GM12878 (cell line): ENCODE data around the gene ADGRD1. TPM values are rescaled to one million over a fixed set of nuclear protein-coding genes. Genes with fewer than 3 reads are reported as not detected.

ENCODE experiments used
- ATAC-seq: fragments of 200-7000 bp; cut with Tn5 transposase; 3 replicates; pipeline ENCODE4 v1.9.1; 2020; ENCODE audit warnings: mild to moderate bottlenecking, moderate library complexity
- BruUV-seq: library from RNA; stranded (reverse); fragments of 400-500 nt; replicated peaks from 2 replicates; lab custom pipeline; 2021; lab: Mats Ljungman, UMichigan
- CTCF ChIA-PET: fragments of 300-600 bp; sonication (Branson Sonifier 250); formaldehyde crosslinking; extraction: SDS; loops from one replicate; lab custom pipeline; 2021; ENCODE audit warnings: inconsistent platforms; lab: Yijun Ruan, JAX
- POLR2A ChIA-PET: fragments of 350-600 bp; formaldehyde crosslinking; extraction: SDS; loops from one replicate; lab custom pipeline; 2021; ENCODE audit warnings: inconsistent platforms; lab: Charles Lee
- RAD21 ChIA-PET: fragments of 300-600 bp; sonication (Branson Sonifier 250); formaldehyde crosslinking; loops from one replicate; lab custom pipeline; 2023; ENCODE audit warnings: antibody characterized with exemption; ENCODE audit not compliant: unreplicated experiment; lab: Charles Lee
- SMC1A ChIA-PET: fragments of 300-600 bp; sonication (Branson Sonifier 250); formaldehyde crosslinking; loops from one replicate; lab custom pipeline; 2023; ENCODE audit not compliant: unreplicated experiment, uncharacterized antibody; lab: Charles Lee
- DNase-seq: peaks from one replicate; pipeline ENCODE4 v3.0.0-alpha.2; 2011; ENCODE audit warnings: low read depth, low spot score
- FAIRE-seq: peaks from 3 replicates; lab custom pipeline; 2011; peaks lifted over from hg19 to GRCh38; lab: Jason Lieb, UNC
- H2AFZ ChIP-seq: 2 replicates; pipeline ENCODE4 v1.6.0; 2011; ENCODE audit warnings: low read depth, low read length, control low read depth; ENCODE audit not compliant: control insufficient read depth
- H3K27ac ChIP-seq: 2 replicates; pipeline ENCODE4 v1.5.1; 2011; ENCODE audit warnings: control low read depth; ENCODE audit not compliant: control insufficient read depth, insufficient read depth
- H3K27me3 ChIP-seq, 2 experiments: replicated peaks in 1 of 2; 2 replicates each; pipeline versions ENCODE4 v1.6.0 to v1.6.1; 2011; ENCODE audit warnings: low read length in 1 of 2; ENCODE audit not compliant: control insufficient read depth in 2 of 2, insufficient read depth in 2 of 2
- H3K36me3 ChIP-seq, 2 experiments: 2 replicates each; pipeline ENCODE4 v1.5.1; 2011; ENCODE audit warnings: low read length in 1 of 2; ENCODE audit not compliant: control insufficient read depth in 2 of 2, insufficient read depth in 2 of 2
- H3K4me1 ChIP-seq: 2 replicates; pipeline ENCODE4 v1.6.1; 2011; ENCODE audit warnings: mild to moderate bottlenecking, low read length, moderate library complexity, mixed read lengths; ENCODE audit not compliant: control insufficient read depth, insufficient read depth
- H3K4me2 ChIP-seq: 2 replicates; pipeline ENCODE4 v1.6.0; 2011; ENCODE audit warnings: control low read depth; ENCODE audit not compliant: control insufficient read depth, insufficient read depth
- H3K4me3 ChIP-seq: fragments of 200-600 bp; sonication (generic); 2 replicates; pipeline ENCODE4 v1.5.1; 2016
- H3K79me2 ChIP-seq: 2 replicates; pipeline ENCODE4 v1.6.0; 2011; ENCODE audit warnings: low read length; ENCODE audit not compliant: control insufficient read depth, insufficient read depth
- H3K9ac ChIP-seq: 2 replicates; pipeline ENCODE4 v1.8.0; 2011; ENCODE audit warnings: low read length, control low read depth, mixed read lengths; ENCODE audit not compliant: control insufficient read depth, insufficient read depth
- H3K9me3 ChIP-seq: replicated peaks from 3 replicates; pipeline ENCODE4 v1.5.1; 2011; ENCODE audit warnings: mild to moderate bottlenecking, low read length; ENCODE audit not compliant: control insufficient read depth, insufficient read depth
- H4K20me1 ChIP-seq: 2 replicates; pipeline ENCODE4 v1.6.0; 2011; ENCODE audit not compliant: control insufficient read depth, insufficient read depth
- ASH2L ChIP-seq: fragments of 300-600, 200-600 bp; sonication (generic); IDR thresholded peaks from 2 replicates; pipeline ENCODE4 v1.6.1; 2017; ENCODE audit warnings: low read depth, mild to moderate bottlenecking, borderline replicate concordance
- BMI1 ChIP-seq: fragments of 450-650 bp; IDR thresholded peaks from 2 replicates; pipeline ENCODE4 v1.6.1; 2016; ENCODE audit warnings: mild to moderate bottlenecking, moderate library complexity, borderline replicate concordance
- EGR1 ChIP-seq, 2 experiments: IDR thresholded peaks; 1 replicate in 1 of 2; 2 replicates in 1 of 2; pipeline ENCODE4 v1.6.1; 2011 to 2012; ENCODE audit warnings: low read depth in 2 of 2, low read length in 2 of 2, borderline replicate concordance in 1 of 2, mild to moderate bottlenecking in 1 of 2, moderate library complexity in 1 of 2
- FOXK2 ChIP-seq: fragments of 450-650 bp; IDR thresholded peaks from 2 replicates; pipeline ENCODE4 v1.6.1; 2017; ENCODE audit warnings: mild to moderate bottlenecking, moderate library complexity
- FOXM1 ChIP-seq: IDR thresholded peaks from 2 replicates; pipeline ENCODE4 v1.6.1; 2012; ENCODE audit warnings: low read depth, mild to moderate bottlenecking, inconsistent platforms, low read length, moderate library complexity
- HCFC1 ChIP-seq: fragments of 150-350 bp; IDR thresholded peaks from 2 replicates; pipeline ENCODE4 v1.6.1; 2014; ENCODE audit warnings: low read length
- HDAC2 ChIP-seq: fragments of 200-600 bp; sonication (generic); IDR thresholded peaks from 2 replicates; pipeline ENCODE4 v1.6.1; 2017
- MEF2A ChIP-seq: IDR thresholded peaks from 2 replicates; pipeline ENCODE4 v1.6.1; 2011; ENCODE audit warnings: low read depth, mild to moderate bottlenecking, low read length, moderate library complexity; ENCODE audit not compliant: insufficient read depth
- NBN ChIP-seq: fragments of 450-650 bp; IDR thresholded peaks from 2 replicates; pipeline ENCODE4 v1.6.1; 2016
- NR2C2 ChIP-seq: IDR thresholded peaks from 2 replicates; pipeline ENCODE4 v1.6.1; 2011; ENCODE audit warnings: borderline replicate concordance, low read depth; ENCODE audit not compliant: control insufficient read depth, insufficient read length
- NRF1 ChIP-seq: conservative IDR thresholded peaks from 2 replicates; pipeline ENCODE4 v1.6.1; 2011; ENCODE audit warnings: mild to moderate bottlenecking, low read depth, low read length, improper control_type of control experiment
- PML ChIP-seq: IDR thresholded peaks from 2 replicates; pipeline ENCODE4 v1.6.1; 2012; ENCODE audit warnings: low read length, inconsistent platforms
- POLR2AphosphoS5 ChIP-seq: IDR thresholded peaks from 2 replicates; pipeline ENCODE4 v1.6.1; 2011; ENCODE audit warnings: mild to moderate bottlenecking, low read length, inconsistent platforms
- RAD51 ChIP-seq: fragments of 450-650 bp; IDR thresholded peaks from 2 replicates; pipeline ENCODE4 v1.6.1; 2016; ENCODE audit warnings: moderate library complexity, mild to moderate bottlenecking, inconsistent platforms
- SREBF2 ChIP-seq: IDR thresholded peaks from 2 replicates; pipeline ENCODE4 v1.6.1; 2012; ENCODE audit warnings: mild to moderate bottlenecking, low read length
- TBL1XR1 ChIP-seq: IDR thresholded peaks from 2 replicates; pipeline ENCODE4 v1.6.1; 2012; ENCODE audit warnings: low read depth, low read length, improper control_type of control experiment
- ZNF217 ChIP-seq: fragments of 450-650 bp; IDR thresholded peaks from 2 replicates; pipeline ENCODE4 v1.6.1; 2017; ENCODE audit warnings: antibody characterized with exemption, mild to moderate bottlenecking
- ZNF24 ChIP-seq: fragments of 450-650 bp; IDR thresholded peaks from 2 replicates; pipeline ENCODE4 v1.6.1; 2017; ENCODE audit warnings: antibody characterized with exemption, mild to moderate bottlenecking
- ZNF384 ChIP-seq: IDR thresholded peaks from 2 replicates; pipeline ENCODE4 v1.6.1; 2012; ENCODE audit warnings: low read depth, mild to moderate bottlenecking, low read length, improper control_type of control experiment, borderline replicate concordance
- WGBS: methylation state at CpG from one replicate; pipeline ENCODE4 v1.1.6; 2016; ENCODE audit warnings: low lambda C conversion rate; ENCODE audit not compliant: insufficient replicate concordance, insufficient coverage; ENCODE audit errors: missing lambda C conversion rate; 5-methylcytosine and 5-hydroxymethylcytosine counted together
- in situ Hi-C: fragments of 300-500 bp; cut with MboI; formaldehyde crosslinking; loops from 9 replicates; pipeline ENCODE4 v1.14.3; 2018; ENCODE audit warnings: mixed read lengths
- intact Hi-C: fragments of 100-400 bp; cut with micrococcal nuclease; formaldehyde crosslinking; loops from one replicate; pipeline ENCODE4 v1.14.2; 2022; ENCODE audit not compliant: unreplicated experiment
- polyA plus RNA-seq, 11 experiments: library from polyadenylated mRNA; depleted of rRNA in 4 of 11; unstranded in 6 of 11; stranded (reverse) in 5 of 11; fragments of >200 nt; fragmentation: Nextera tagmentation in 4 of 11; fragmentation: Illumina TruSeq in 1 of 11; extraction: Ambion mirVana in 4 of 11; extraction: Trizol in 1 of 11; gene quantifications; 1 replicate in 1 of 11; 2 replicates in 10 of 11; pipeline versions ENCODE4 v1.2.1 to v1.2.3, GENCODE V29; 2011 to 2016; ENCODE audit warnings: inconsistent platforms in 2 of 11, missing spikeins in 2 of 11, low read depth in 1 of 11
- total RNA-seq, 4 experiments: library from RNA; depleted of rRNA in 3 of 4; stranded (reverse); fragments of >200 nt in 3 of 4; fragmentation: Illumina TruSeq in 1 of 4; extraction: Trizol in 1 of 4; gene quantifications; 2 replicates each; pipeline versions ENCODE4 v1.2.1 to v1.2.3, GENCODE V29; 2013 to 2021
- TF ChIP-seq, protein P1 (sequence below): IDR thresholded peaks from 2 replicates; pipeline ENCODE4 v1.6.1; 2011; ENCODE audit warnings: low read depth, low read length, improper control_type of control experiment, borderline replicate concordance

ADGRD1 gene
- total and polyA plus RNA-seq, 10 of the 15 experiments (the other 5 are each of a cell fraction or from before 2014, with no cell fraction given) = 0.15 to 12.7 (median 1.2) TPM

DNA sequence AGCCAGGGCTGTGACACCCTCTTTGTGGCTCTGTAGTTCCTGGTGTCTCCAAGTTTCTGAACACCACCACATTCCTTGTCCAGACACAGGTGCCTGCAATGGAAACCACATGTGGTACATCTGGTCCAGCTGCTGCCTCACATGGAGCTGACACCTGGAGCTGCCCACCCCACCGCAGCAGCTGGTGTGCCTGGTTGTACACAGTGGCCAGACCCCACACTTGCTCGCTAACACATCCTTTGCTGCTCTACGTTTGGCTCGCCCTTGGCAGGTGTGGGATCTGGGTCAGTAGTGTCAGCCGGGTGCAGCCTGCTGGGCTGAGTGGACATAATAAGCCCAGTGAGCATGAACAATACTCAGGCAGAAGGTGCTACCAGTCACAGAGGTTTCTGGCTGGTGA lies 198.9 kb downstream of the ADGRD1 start:
- H3K27me3 ChIP-seq = no peaks in the 10 kb centered on the region; a peak in 1 of 4 replicates
- H4K20me1 ChIP-seq = no peaks in the 10 kb centered on the region
- BruUV-seq = no TSS peak
- DNase-seq (no peak), FAIRE-seq (no peak)
- no peaks in the 10 kb centered on the region for H3K79me2 ChIP-seq
- H3K4me3 ChIP-seq = no peak overlapping the region
- no peak overlapping the region for H2AFZ ChIP-seq
- SMC1A ChIA-PET = interaction anchor here (0.7 to 1.0 kb wide), 2 partner anchors 8 to 410 kb away, joined by 3 to 5 read pairs; no protein-coding TSS in a partner anchor
- H3K36me3 ChIP-seq = no peaks in the 10 kb centered on the region
- intact Hi-C loops = no loop called here
- POLR2A ChIA-PET = no interaction called here
- no peaks in the 10 kb centered on the region for H3K9me3 ChIP-seq
- CTCF ChIA-PET = interaction anchor here (1.1 to 1.3 kb wide), 2 partner anchors 34 to 236 kb away, joined by 3 read pairs; no protein-coding TSS in a partner anchor
- no peaks in the 10 kb centered on the region for H3K4me1 ChIP-seq
- in situ Hi-C loops = no loop called here
- H3K27ac ChIP-seq = no peak overlapping the region
- WGBS = 69% methylated on average over 5 of the region's 5 CpGs
- no peak overlapping the region for H3K4me2 ChIP-seq
- RAD21 ChIA-PET = no interaction called here
- H3K9ac ChIP-seq = no peak overlapping the region
- TF ChIP-seq MEF2A (no peak), ZNF217 (no peak), ASH2L (no peak), POLR2AphosphoS5 (no peak), NR2C2 (no peak), ZNF24 (no peak), FOXM1 (no peak), BMI1 (no peak), HCFC1 (no peak), EGR1 (IDR thresholded peaks at IDR 0.05; ENCODE audit: borderline replicate concordance in 1 of 2, low read depth in 2 of 2, low read length in 2 of 2) (no peak), ZNF384 (no peak), HDAC2 (no peak), SREBF2 (no peak), FOXK2 (no peak), NRF1 (no peak), TBL1XR1 (no peak), NBN (no peak), PML (no peak), RAD51 (no peak)
- TF ChIP-seq, protein P1, sequence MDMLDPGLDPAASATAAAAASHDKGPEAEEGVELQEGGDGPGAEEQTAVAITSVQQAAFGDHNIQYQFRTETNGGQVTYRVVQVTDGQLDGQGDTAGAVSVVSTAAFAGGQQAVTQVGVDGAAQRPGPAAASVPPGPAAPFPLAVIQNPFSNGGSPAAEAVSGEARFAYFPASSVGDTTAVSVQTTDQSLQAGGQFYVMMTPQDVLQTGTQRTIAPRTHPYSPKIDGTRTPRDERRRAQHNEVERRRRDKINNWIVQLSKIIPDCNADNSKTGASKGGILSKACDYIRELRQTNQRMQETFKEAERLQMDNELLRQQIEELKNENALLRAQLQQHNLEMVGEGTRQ = no peak
- TF ChIP-seq, all 136 proteins: peak for 0
- ATAC-seq = no peak
